Measurements from ENCODE around the gene ATP8A1. TPM values are rescaled to one million over a fixed set of nuclear protein-coding genes. Genes with fewer than 3 reads are reported as not detected.

ATP8A1 gene
- total and polyA plus RNA-seq, 4 donors: 0.65 to 15.9 (median 5.9) TPM

DNA sequence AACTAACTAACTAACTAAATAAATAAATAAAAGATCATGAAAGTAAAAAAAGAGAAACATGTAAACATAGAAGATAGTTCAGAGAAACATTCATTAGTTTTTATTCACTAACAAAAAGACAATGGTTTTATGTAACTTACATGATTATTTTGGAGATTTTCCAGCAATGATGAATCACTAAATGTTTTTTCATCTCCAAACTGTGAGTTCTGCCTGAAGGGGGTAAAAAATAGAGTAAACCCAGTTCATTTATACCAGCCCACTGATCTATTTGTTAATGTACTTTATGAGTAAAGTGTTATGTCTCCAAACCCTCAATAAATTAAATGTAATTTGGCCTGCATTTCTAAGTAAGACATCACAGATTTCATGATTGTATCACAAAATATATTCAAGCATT is 101.1 kb downstream of the ATP8A1 start:
- Histone ChIP-seq H3K36me3 (ENCODE audit: control insufficient read depth in 4 of 4, insufficient read depth in 3 of 4, low read depth in 1 of 4, low read length in 3 of 4) (no peaks in the 10 kb centered on the region), H3K27ac (ENCODE audit: low read depth in 1 of 2, low read length in 2 of 2) (no peak overlapping the region), H3K9ac (ENCODE audit: low read depth in 1 of 2, low read length in 2 of 2) (no peak overlapping the region), H3K27me3 (ENCODE audit: control insufficient read depth in 4 of 4, insufficient read depth in 4 of 4, low read length in 3 of 4) (peaks cover 0 to 3% (median 0%) of the 10 kb centered on the region in 4 donors), H3K9me3 (ENCODE audit: control insufficient read depth in 4 of 4, low read length in 3 of 4) (no peaks in the 10 kb centered on the region), H3K4me1 (ENCODE audit: control insufficient read depth in 4 of 4, insufficient read depth in 4 of 4, low read length in 3 of 4) (no peaks in the 10 kb centered on the region), H3K4me3 (ENCODE audit: low read depth in 1 of 3, low read length in 3 of 3) (no peak overlapping the region)
- TF ChIP-seq EGR1 (IDR thresholded peaks at IDR 0.05; ENCODE audit: low read depth in 2 of 2): no peak
- TF ChIP-seq FOXA1 (IDR thresholded peaks at IDR 0.05): no peak
- TF ChIP-seq YY1 (IDR thresholded peaks at IDR 0.05): no peak
- TF ChIP-seq ZBTB33 (IDR thresholded peaks at IDR 0.05): no peak
- no peak for TF ChIP-seq SP1 (IDR thresholded peaks at IDR 0.05)
- TF ChIP-seq HNF4A (conservative IDR thresholded peaks at IDR 0.05): no peak
- TF ChIP-seq, protein P1, sequence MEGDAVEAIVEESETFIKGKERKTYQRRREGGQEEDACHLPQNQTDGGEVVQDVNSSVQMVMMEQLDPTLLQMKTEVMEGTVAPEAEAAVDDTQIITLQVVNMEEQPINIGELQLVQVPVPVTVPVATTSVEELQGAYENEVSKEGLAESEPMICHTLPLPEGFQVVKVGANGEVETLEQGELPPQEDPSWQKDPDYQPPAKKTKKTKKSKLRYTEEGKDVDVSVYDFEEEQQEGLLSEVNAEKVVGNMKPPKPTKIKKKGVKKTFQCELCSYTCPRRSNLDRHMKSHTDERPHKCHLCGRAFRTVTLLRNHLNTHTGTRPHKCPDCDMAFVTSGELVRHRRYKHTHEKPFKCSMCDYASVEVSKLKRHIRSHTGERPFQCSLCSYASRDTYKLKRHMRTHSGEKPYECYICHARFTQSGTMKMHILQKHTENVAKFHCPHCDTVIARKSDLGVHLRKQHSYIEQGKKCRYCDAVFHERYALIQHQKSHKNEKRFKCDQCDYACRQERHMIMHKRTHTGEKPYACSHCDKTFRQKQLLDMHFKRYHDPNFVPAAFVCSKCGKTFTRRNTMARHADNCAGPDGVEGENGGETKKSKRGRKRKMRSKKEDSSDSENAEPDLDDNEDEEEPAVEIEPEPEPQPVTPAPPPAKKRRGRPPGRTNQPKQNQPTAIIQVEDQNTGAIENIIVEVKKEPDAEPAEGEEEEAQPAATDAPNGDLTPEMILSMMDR (IDR thresholded peaks at IDR 0.05; ENCODE audit: low read depth, low read length, missing input control): no peak
- DNase-seq (ENCODE audit: low spot score): no peak

DNA sequence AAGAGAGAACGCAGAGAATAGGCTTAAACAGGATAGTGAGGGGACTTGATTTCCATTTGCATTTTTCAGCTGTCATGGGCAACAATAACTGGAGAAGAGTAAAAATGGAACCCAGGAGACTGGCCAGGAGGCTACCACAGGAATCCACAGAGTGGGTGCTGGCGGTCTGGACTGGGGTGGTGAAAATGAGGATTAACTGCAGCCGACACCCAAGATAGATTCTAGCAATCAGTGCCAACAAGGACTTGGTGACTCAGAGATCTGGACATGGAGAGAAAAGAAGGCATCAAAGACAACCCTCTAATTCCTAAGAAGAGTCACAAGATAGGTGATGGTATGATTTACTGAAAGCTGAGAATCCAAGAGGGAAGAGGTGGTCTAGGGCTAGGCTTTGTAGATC is 102.8 kb downstream of the ATP8A1 start:
- no peak for DNase-seq (ENCODE audit: low spot score)
- WGBS: 92% methylated on average over 3 of the region's 3 CpGs
- peaks cover 0 to 3% (median 0%) of the 10 kb centered on the region in 4 donors for H3K27me3 ChIP-seq (ENCODE audit: control insufficient read depth in 4 of 4, insufficient read depth in 4 of 4, low read length in 3 of 4)
- no peak overlapping the region for H3K4me3 ChIP-seq (ENCODE audit: low read depth in 1 of 3, low read length in 3 of 3)
- H3K4me1 ChIP-seq (ENCODE audit: control insufficient read depth in 4 of 4, insufficient read depth in 4 of 4, low read length in 3 of 4): no peaks in the 10 kb centered on the region
- no peaks in the 10 kb centered on the region for H3K9me3 ChIP-seq (ENCODE audit: control insufficient read depth in 4 of 4, low read length in 3 of 4)
- no peaks in the 10 kb centered on the region for H3K36me3 ChIP-seq (ENCODE audit: control insufficient read depth in 4 of 4, insufficient read depth in 3 of 4, low read depth in 1 of 4, low read length in 3 of 4)
- H3K27ac ChIP-seq (ENCODE audit: low read depth in 1 of 2, low read length in 2 of 2): no peak overlapping the region
- TF ChIP-seq JUND (IDR thresholded peaks at IDR 0.05) (no peak), RXRA (IDR thresholded peaks at IDR 0.05) (no peak), TAF1 (conservative IDR thresholded peaks at IDR 0.05) (no peak), MAX (IDR thresholded peaks at IDR 0.05) (no peak), NR2F2 (IDR thresholded peaks at IDR 0.05) (no peak), RAD21 (IDR thresholded peaks at IDR 0.05) (no peak), EGR1 (IDR thresholded peaks at IDR 0.05; ENCODE audit: low read depth in 2 of 2) (no peak), ZBTB33 (IDR thresholded peaks at IDR 0.05) (no peak), FOXA2 (IDR thresholded peaks at IDR 0.05) (no peak)
- no peak overlapping the region for H3K9ac ChIP-seq (ENCODE audit: low read depth in 1 of 2, low read length in 2 of 2)
